GM12878 (cell line): ENCODE measurements around the gene ZNF764. TPM values are rescaled to one million over a fixed set of nuclear protein-coding genes. Genes with fewer than 3 reads are reported as not detected.

Source experiments
- CBX5 ChIP-seq: sonication (generic); IDR thresholded peaks from 2 replicates; pipeline ENCODE4 v1.6.1; 2016; ENCODE audit warnings: low read depth, moderate library complexity, mild to moderate bottlenecking, inconsistent platforms
- EED ChIP-seq: sonication (generic); IDR thresholded peaks from 2 replicates; pipeline ENCODE4 v1.6.1; 2016; ENCODE audit warnings: antibody characterized with exemption, low read depth
- EP300 ChIP-seq, 2 experiments: fragments of 150-350 bp in 1 of 2; IDR thresholded peaks; 2 replicates each; pipeline ENCODE4 v1.6.1; 2011 to 2012; ENCODE audit warnings: low read depth in 2 of 2, low read length in 2 of 2, borderline replicate concordance in 1 of 2, improper control_type of control experiment in 1 of 2, inconsistent platforms in 1 of 2; ENCODE audit not compliant: control insufficient read depth in 1 of 2
- EZH2 ChIP-seq: IDR thresholded peaks from 2 replicates; pipeline ENCODE4 v1.6.1; 2012; ENCODE audit warnings: low read depth, mild to moderate bottlenecking, control low read depth, inconsistent platforms, low read length, borderline replicate concordance; ENCODE audit not compliant: control insufficient read depth
- FOXK2 ChIP-seq: fragments of 450-650 bp; IDR thresholded peaks from 2 replicates; pipeline ENCODE4 v1.6.1; 2017; ENCODE audit warnings: mild to moderate bottlenecking, moderate library complexity
- FOXM1 ChIP-seq: IDR thresholded peaks from 2 replicates; pipeline ENCODE4 v1.6.1; 2012; ENCODE audit warnings: low read depth, mild to moderate bottlenecking, inconsistent platforms, low read length, moderate library complexity
- HDAC2 ChIP-seq: fragments of 200-600 bp; sonication (generic); IDR thresholded peaks from 2 replicates; pipeline ENCODE4 v1.6.1; 2017
- HDGF ChIP-seq: fragments of 450-650 bp; IDR thresholded peaks from 2 replicates; pipeline ENCODE4 v1.6.1; 2016; ENCODE audit warnings: antibody characterized with exemption
- IKZF1 ChIP-seq: fragments of 450-650 bp; conservative IDR thresholded peaks from 2 replicates; pipeline ENCODE4 v1.6.1; 2017; ENCODE audit warnings: antibody characterized with exemption, mild to moderate bottlenecking
- KAT2A ChIP-seq: conservative IDR thresholded peaks from 2 replicates; pipeline ENCODE4 v1.6.1; 2011; ENCODE audit warnings: low read depth, low read length; ENCODE audit not compliant: control insufficient read depth
- PAX8 ChIP-seq: fragments of 450-650 bp; IDR thresholded peaks from 2 replicates; pipeline ENCODE4 v1.6.1; 2017; ENCODE audit warnings: mild to moderate bottlenecking, moderate library complexity
- POU2F2 ChIP-seq: IDR thresholded peaks from 3 replicates; pipeline ENCODE4 v1.6.1; 2011; ENCODE audit warnings: low read depth, mild to moderate bottlenecking, low read length, borderline replicate concordance
- TAF1 ChIP-seq: IDR thresholded peaks from 2 replicates; pipeline ENCODE4 v1.6.1; 2011; ENCODE audit warnings: mild to moderate bottlenecking, low read depth, low read length, borderline replicate concordance
- TCF7 ChIP-seq: IDR thresholded peaks from 2 replicates; pipeline ENCODE4 v1.6.1; 2014; ENCODE audit warnings: antibody characterized with exemption, borderline replicate concordance
- YY1 ChIP-seq: IDR thresholded peaks from 2 replicates; pipeline ENCODE4 v1.6.1; 2011; ENCODE audit warnings: low read depth, mild to moderate bottlenecking, low read length
- ZNF384 ChIP-seq: IDR thresholded peaks from 2 replicates; pipeline ENCODE4 v1.6.1; 2012; ENCODE audit warnings: low read depth, mild to moderate bottlenecking, low read length, improper control_type of control experiment, borderline replicate concordance
- polyA plus RNA-seq, 11 experiments: library from polyadenylated mRNA; depleted of rRNA in 4 of 11; unstranded in 6 of 11; stranded (reverse) in 5 of 11; fragments of >200 nt; fragmentation: Nextera tagmentation in 4 of 11; fragmentation: Illumina TruSeq in 1 of 11; extraction: Ambion mirVana in 4 of 11; extraction: Trizol in 1 of 11; gene quantifications; 1 replicate in 1 of 11; 2 replicates in 10 of 11; pipeline versions ENCODE4 v1.2.1 to v1.2.3, GENCODE V29; 2011 to 2016; ENCODE audit warnings: inconsistent platforms in 2 of 11, missing spikeins in 2 of 11, low read depth in 1 of 11
- total RNA-seq, 4 experiments: library from RNA; depleted of rRNA in 3 of 4; stranded (reverse); fragments of >200 nt in 3 of 4; fragmentation: Illumina TruSeq in 1 of 4; extraction: Trizol in 1 of 4; gene quantifications; 2 replicates each; pipeline versions ENCODE4 v1.2.1 to v1.2.3, GENCODE V29; 2013 to 2021
- TF ChIP-seq, protein P1 (sequence below): fragments of 450-650 bp; IDR thresholded peaks from 2 replicates; pipeline ENCODE4 v1.6.1; 2018; ENCODE audit warnings: borderline replicate concordance, mild to moderate bottlenecking; ENCODE audit not compliant: partially characterized antibody
- TF ChIP-seq, protein P2 (sequence below): IDR thresholded peaks from 2 replicates; pipeline ENCODE4 v1.6.1; 2012; ENCODE audit warnings: improper control_type of control experiment, low read depth, low read length; ENCODE audit not compliant: insufficient replicate concordance
- TF ChIP-seq, protein P3 (sequence below): IDR thresholded peaks from 2 replicates; pipeline ENCODE4 v1.6.1; 2011; ENCODE audit warnings: borderline replicate concordance, low read depth, mild to moderate bottlenecking, moderate library complexity, mixed read lengths, low read length; ENCODE audit not compliant: insufficient read depth; ENCODE audit errors: extremely low read length
- TF ChIP-seq, protein P4 (sequence below): fragments of 450-650 bp; IDR thresholded peaks from 2 replicates; pipeline ENCODE4 v1.6.1; 2016; ENCODE audit warnings: mild to moderate bottlenecking

Gene ZNF764
- total and polyA plus RNA-seq, 10 of the 15 experiments (the other 5 are each of a cell fraction or from before 2014, with no cell fraction given), result 0.61 to 11.9 (median 3.8) TPM

DNA sequence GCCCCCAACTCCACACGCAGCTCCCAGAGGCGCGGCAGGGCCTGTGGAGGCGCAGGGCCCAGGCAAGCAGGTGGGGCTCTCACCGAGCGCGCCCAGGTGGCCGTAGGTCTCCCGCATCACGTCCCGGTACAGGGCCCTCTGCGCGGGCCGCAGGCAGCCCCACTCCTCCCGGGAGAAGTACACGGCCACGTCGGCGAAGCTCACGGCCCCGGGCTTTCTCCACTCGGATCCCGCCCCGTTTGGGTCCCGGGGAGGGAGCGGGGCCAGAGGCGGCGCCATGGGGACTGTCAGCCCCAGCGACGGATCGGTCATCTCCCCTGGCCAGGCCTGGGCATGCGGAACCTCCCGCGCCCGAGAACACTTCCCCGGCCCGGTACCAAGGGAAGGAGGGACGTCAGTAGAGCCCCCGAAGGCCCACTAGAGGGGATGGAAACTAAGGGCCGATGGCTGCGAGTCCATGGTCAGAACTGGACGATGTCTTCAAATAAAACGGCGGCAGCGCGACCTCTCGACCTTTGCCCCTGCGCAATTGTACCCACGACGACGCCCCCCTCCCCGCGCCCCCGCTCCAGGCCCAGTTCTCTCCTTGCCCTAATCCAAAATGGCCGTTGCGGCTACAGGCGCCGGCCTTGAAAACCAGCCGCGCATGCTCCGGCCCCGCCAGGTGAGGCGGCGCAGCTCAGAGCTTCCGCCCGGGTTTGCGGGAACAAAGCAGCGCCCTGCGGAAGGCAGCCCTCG lies 23.6 kb downstream of the ZNF764 start, which contains the start of gene ZNF747 (continued):
- TF ChIP-seq EP300 (IDR thresholded peaks at IDR 0.05; ENCODE audit: borderline replicate concordance in 1 of 2, control insufficient read depth in 1 of 2, low read depth in 2 of 2, low read length in 2 of 2) (no peak), FOXM1 (no peak), KAT2A (no peak), FOXK2 (no peak), HDGF (no peak), POU2F2 (no peak), YY1 (peak; percentile 100), TCF7 (peak; percentile 21; the same call in 1 of the 2 replicates), PAX8 (no peak), TAF1 (peak; percentile 73; the same call in 1 of the 2 replicates), IKZF1 (peak; percentile 99), HDAC2 (no peak), EZH2 (no peak), CBX5 (no peak), ZNF384 (no peak), EED (peak; percentile 5; the same call in 1 of the 2 replicates)
- TF ChIP-seq, protein P1, sequence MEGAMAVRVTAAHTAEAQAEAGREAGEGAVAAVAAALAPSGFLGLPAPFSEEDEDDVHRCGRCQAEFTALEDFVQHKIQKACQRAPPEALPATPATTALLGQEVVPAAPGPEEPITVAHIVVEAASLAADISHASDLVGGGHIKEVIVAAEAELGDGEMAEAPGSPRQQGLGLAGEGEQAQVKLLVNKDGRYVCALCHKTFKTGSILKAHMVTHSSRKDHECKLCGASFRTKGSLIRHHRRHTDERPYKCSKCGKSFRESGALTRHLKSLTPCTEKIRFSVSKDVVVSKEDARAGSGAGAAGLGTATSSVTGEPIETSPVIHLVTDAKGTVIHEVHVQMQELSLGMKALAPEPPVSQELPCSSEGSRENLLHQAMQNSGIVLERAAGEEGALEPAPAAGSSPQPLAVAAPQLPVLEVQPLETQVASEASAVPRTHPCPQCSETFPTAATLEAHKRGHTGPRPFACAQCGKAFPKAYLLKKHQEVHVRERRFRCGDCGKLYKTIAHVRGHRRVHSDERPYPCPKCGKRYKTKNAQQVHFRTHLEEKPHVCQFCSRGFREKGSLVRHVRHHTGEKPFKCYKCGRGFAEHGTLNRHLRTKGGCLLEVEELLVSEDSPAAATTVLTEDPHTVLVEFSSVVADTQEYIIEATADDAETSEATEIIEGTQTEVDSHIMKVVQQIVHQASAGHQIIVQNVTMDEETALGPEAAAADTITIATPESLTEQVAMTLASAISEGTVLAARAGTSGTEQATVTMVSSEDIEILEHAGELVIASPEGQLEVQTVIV, result peak; percentile 17
- TF ChIP-seq, protein P2, sequence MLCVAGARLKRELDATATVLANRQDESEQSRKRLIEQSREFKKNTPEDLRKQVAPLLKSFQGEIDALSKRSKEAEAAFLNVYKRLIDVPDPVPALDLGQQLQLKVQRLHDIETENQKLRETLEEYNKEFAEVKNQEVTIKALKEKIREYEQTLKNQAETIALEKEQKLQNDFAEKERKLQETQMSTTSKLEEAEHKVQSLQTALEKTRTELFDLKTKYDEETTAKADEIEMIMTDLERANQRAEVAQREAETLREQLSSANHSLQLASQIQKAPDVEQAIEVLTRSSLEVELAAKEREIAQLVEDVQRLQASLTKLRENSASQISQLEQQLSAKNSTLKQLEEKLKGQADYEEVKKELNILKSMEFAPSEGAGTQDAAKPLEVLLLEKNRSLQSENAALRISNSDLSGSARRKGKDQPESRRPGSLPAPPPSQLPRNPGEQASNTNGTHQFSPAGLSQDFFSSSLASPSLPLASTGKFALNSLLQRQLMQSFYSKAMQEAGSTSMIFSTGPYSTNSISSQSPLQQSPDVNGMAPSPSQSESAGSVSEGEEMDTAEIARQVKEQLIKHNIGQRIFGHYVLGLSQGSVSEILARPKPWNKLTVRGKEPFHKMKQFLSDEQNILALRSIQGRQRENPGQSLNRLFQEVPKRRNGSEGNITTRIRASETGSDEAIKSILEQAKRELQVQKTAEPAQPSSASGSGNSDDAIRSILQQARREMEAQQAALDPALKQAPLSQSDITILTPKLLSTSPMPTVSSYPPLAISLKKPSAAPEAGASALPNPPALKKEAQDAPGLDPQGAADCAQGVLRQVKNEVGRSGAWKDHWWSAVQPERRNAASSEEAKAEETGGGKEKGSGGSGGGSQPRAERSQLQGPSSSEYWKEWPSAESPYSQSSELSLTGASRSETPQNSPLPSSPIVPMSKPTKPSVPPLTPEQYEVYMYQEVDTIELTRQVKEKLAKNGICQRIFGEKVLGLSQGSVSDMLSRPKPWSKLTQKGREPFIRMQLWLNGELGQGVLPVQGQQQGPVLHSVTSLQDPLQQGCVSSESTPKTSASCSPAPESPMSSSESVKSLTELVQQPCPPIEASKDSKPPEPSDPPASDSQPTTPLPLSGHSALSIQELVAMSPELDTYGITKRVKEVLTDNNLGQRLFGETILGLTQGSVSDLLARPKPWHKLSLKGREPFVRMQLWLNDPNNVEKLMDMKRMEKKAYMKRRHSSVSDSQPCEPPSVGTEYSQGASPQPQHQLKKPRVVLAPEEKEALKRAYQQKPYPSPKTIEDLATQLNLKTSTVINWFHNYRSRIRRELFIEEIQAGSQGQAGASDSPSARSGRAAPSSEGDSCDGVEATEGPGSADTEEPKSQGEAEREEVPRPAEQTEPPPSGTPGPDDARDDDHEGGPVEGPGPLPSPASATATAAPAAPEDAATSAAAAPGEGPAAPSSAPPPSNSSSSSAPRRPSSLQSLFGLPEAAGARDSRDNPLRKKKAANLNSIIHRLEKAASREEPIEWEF, result no peak
- TF ChIP-seq, protein P3, sequence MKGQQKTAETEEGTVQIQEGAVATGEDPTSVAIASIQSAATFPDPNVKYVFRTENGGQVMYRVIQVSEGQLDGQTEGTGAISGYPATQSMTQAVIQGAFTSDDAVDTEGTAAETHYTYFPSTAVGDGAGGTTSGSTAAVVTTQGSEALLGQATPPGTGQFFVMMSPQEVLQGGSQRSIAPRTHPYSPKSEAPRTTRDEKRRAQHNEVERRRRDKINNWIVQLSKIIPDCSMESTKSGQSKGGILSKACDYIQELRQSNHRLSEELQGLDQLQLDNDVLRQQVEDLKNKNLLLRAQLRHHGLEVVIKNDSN, result no peak
- TF ChIP-seq, protein P4, sequence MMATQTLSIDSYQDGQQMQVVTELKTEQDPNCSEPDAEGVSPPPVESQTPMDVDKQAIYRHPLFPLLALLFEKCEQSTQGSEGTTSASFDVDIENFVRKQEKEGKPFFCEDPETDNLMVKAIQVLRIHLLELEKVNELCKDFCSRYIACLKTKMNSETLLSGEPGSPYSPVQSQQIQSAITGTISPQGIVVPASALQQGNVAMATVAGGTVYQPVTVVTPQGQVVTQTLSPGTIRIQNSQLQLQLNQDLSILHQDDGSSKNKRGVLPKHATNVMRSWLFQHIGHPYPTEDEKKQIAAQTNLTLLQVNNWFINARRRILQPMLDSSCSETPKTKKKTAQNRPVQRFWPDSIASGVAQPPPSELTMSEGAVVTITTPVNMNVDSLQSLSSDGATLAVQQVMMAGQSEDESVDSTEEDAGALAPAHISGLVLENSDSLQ, result peak; percentile 21; the same call in 1 of the 2 replicates
